SK-N-SH (cell line): ENCODE results near the gene LDB3. TPM values are rescaled to one million over a fixed set of nuclear protein-coding genes. Genes with fewer than 3 reads are reported as not detected.

Experiments used
- CTCF ChIA-PET: fragments of 300-600, 350-600 bp; formaldehyde crosslinking; extraction: SDS; loops from one replicate; lab custom pipeline; 2021; lab: Yijun Ruan, JAX
- POLR2A ChIA-PET: fragments of 350-600 bp; sonication (Branson Sonifier 250); formaldehyde crosslinking; extraction: SDS; loops from one replicate; lab custom pipeline; 2020; ENCODE audit warnings: antibody characterized with exemption, inconsistent platforms; lab: Yijun Ruan, JAX
- DNase-seq: peaks from one replicate; pipeline ENCODE4 v3.0.0; 2012
- H2AFZ ChIP-seq: fragments of 200-600 bp; sonication (generic); 2 replicates; pipeline ENCODE4 v1.8.1; 2016; ENCODE audit warnings: antibody characterized with exemption, mild to moderate bottlenecking, low read depth
- H3F3A ChIP-seq: fragments of 200-600 bp; sonication (generic); replicated peaks from 2 replicates; pipeline ENCODE3; 2016; ENCODE audit warnings: antibody characterized with exemption, mild to moderate bottlenecking; ENCODE audit not compliant: insufficient read depth
- H3K27ac ChIP-seq, 2 experiments: fragments of 200-500 bp in 1 of 2; fragments of 200-600 bp in 1 of 2; sonication (Bioruptor generic) in 1 of 2; sonication (generic), shearing (Covaris generic) in 1 of 2; 2 replicates each; pipeline versions ENCODE4 v1.5.1 to v1.6.1; 2014 to 2016; ENCODE audit warnings: low read depth in 2 of 2, inconsistent platforms in 1 of 2, low read length in 1 of 2, mild to moderate bottlenecking in 1 of 2, mixed read lengths in 1 of 2
- H3K27me3 ChIP-seq: fragments of 200-600 bp; sonication (generic), shearing (Covaris generic); 2 replicates; pipeline ENCODE4 v1.6.1; 2016; ENCODE audit warnings: mixed run types; ENCODE audit not compliant: insufficient read depth
- H3K36me3 ChIP-seq, 2 experiments: fragments of 200-500 bp in 1 of 2; fragments of 200-600 bp in 1 of 2; sonication (Bioruptor generic) in 1 of 2; sonication (generic) in 1 of 2; replicated peaks in 1 of 2; 2 replicates each; pipeline versions ENCODE3 to v1.5.1; 2014 to 2016; ENCODE audit warnings: low read length in 1 of 2, mild to moderate bottlenecking in 1 of 2; ENCODE audit not compliant: insufficient read depth in 2 of 2, control insufficient read depth in 1 of 2
- H3K4me1 ChIP-seq, 2 experiments: fragments of 200-500 bp in 1 of 2; fragments of 200-600 bp in 1 of 2; sonication (Bioruptor generic) in 1 of 2; sonication (generic), shearing (Covaris generic) in 1 of 2; 2 replicates each; pipeline versions ENCODE4 v1.5.1 to v1.6.1; 2014 to 2016; ENCODE audit warnings: low read depth in 1 of 2, low read length in 1 of 2, mixed run types in 1 of 2; ENCODE audit not compliant: insufficient read depth in 2 of 2, control insufficient read depth in 1 of 2
- H3K4me2 ChIP-seq: fragments of 200-600 bp; sonication (generic), shearing (Covaris generic); 2 replicates; pipeline ENCODE4 v1.6.1; 2017; ENCODE audit warnings: mixed run types
- H3K4me3 ChIP-seq, 2 experiments: fragments of 200-500 bp in 1 of 2; fragments of 200-600 bp in 1 of 2; sonication (Bioruptor generic) in 1 of 2; sonication (generic), shearing (Covaris generic) in 1 of 2; 2 replicates each; pipeline versions ENCODE4 v1.5.1 to v1.8.1; 2014 to 2016; ENCODE audit warnings: low read depth in 2 of 2, inconsistent platforms in 1 of 2, low read length in 1 of 2, mild to moderate bottlenecking in 1 of 2, mixed read lengths in 1 of 2, moderate library complexity in 1 of 2
- H3K79me2 ChIP-seq: fragments of 200-600 bp; sonication (generic); 2 replicates; pipeline ENCODE4 v1.8.1; 2017; ENCODE audit warnings: mild to moderate bottlenecking; ENCODE audit not compliant: insufficient read depth
- H3K9ac ChIP-seq: fragments of 200-600 bp; sonication (generic); 2 replicates; pipeline ENCODE4 v1.6.1; 2017; ENCODE audit warnings: mixed run types
- H3K9me2 ChIP-seq: fragments of 200-600 bp; sonication (generic); 2 replicates; pipeline ENCODE4 v1.6.1; 2017; ENCODE audit warnings: mixed run types
- H3K9me3 ChIP-seq: fragments of 200-600 bp; sonication (generic); 2 replicates; pipeline ENCODE4 v1.6.1; 2017; ENCODE audit warnings: mixed run types, mild to moderate bottlenecking, moderate library complexity
- H4K20me1 ChIP-seq: fragments of 200-600 bp; sonication (generic); 2 replicates; pipeline ENCODE4 v1.6.1; 2017; ENCODE audit warnings: mild to moderate bottlenecking, mixed run types; ENCODE audit not compliant: insufficient read depth
- CHD2 ChIP-seq: fragments of 150-350 bp; IDR thresholded peaks from 2 replicates; pipeline ENCODE4 v1.6.1; 2018; ENCODE audit warnings: low read length; ENCODE audit not compliant: partially characterized antibody
- ELF1 ChIP-seq: IDR thresholded peaks from 2 replicates; pipeline ENCODE4 v1.4.0; 2012
- FOSL2 ChIP-seq: IDR thresholded peaks from 2 replicates; pipeline ENCODE4 v1.4.0; 2012; ENCODE audit warnings: low read depth, mild to moderate bottlenecking, moderate library complexity, borderline replicate concordance
- FOXJ3 ChIP-seq: sonication (generic); formaldehyde crosslinking; IDR thresholded peaks from 2 replicates; pipeline ENCODE4 v1.5.1; 2020; ENCODE audit warnings: mild to moderate bottlenecking, missing genetic modification reagents
- FOXM1 ChIP-seq: IDR thresholded peaks from 2 replicates; pipeline ENCODE4 v1.4.0; 2012; ENCODE audit warnings: low read depth, mild to moderate bottlenecking
- GATA2 ChIP-seq: sonication (generic); formaldehyde crosslinking; IDR thresholded peaks from 2 replicates; pipeline ENCODE4 v1.5.0; 2020; ENCODE audit warnings: mild to moderate bottlenecking, missing genetic modification reagents
- JUND ChIP-seq: IDR thresholded peaks from 2 replicates; pipeline ENCODE4 v1.4.0; 2012
- MEF2A ChIP-seq: IDR thresholded peaks from 2 replicates; pipeline ENCODE4 v1.4.0; 2012; ENCODE audit warnings: low read depth, borderline replicate concordance
- MXI1 ChIP-seq: IDR thresholded peaks from 2 replicates; pipeline ENCODE4 v1.6.1; 2012; ENCODE audit warnings: mild to moderate bottlenecking, low read depth, low read length, improper control_type of control experiment
- NRF1 ChIP-seq: IDR thresholded peaks from 2 replicates; pipeline ENCODE4 v1.6.1; 2012; ENCODE audit warnings: low read depth, mild to moderate bottlenecking, low read length
- PBX3 ChIP-seq: IDR thresholded peaks from 2 replicates; pipeline ENCODE4; 2012
- RFX5 ChIP-seq: IDR thresholded peaks from 2 replicates; pipeline ENCODE4 v1.6.1; 2012; ENCODE audit warnings: mild to moderate bottlenecking, improper control_type of control experiment, low read length
- RXRA ChIP-seq: IDR thresholded peaks from 2 replicates; pipeline ENCODE4 v1.4.0; 2012; ENCODE audit warnings: low read depth, mild to moderate bottlenecking, borderline replicate concordance
- SMC3 ChIP-seq: IDR thresholded peaks from 2 replicates; pipeline ENCODE4 v1.6.1; 2012; ENCODE audit warnings: low read depth, low read length, improper control_type of control experiment
- TCF12 ChIP-seq: IDR thresholded peaks from 2 replicates; pipeline ENCODE4 v1.4.0; 2012
- TEAD4 ChIP-seq: IDR thresholded peaks from 2 replicates; pipeline ENCODE4 v1.4.0; 2012; ENCODE audit warnings: mild to moderate bottlenecking, borderline replicate concordance; ENCODE audit not compliant: insufficient read depth
- WGBS: methylation state at CpG from one replicate; pipeline ENCODE4 v1.1.6; 2017; ENCODE audit warnings: low lambda C conversion rate; 5-methylcytosine and 5-hydroxymethylcytosine counted together
- polyA plus RNA-seq, 3 experiments: library from polyadenylated mRNA; depleted of rRNA; stranded (reverse); fragments of >200 nt; gene quantifications; 2 replicates each; pipeline ENCODE4 v1.2.3, GENCODE V29; 2012
- TF ChIP-seq, protein P1 (sequence below): fragments of 200-600 bp; sonication (generic); IDR thresholded peaks from 2 replicates; pipeline ENCODE4 v1.6.1; 2017; ENCODE audit warnings: antibody characterized with exemption, mild to moderate bottlenecking, moderate library complexity
- TF ChIP-seq, protein P2 (sequence below): fragments of 150-350 bp; IDR thresholded peaks from 2 replicates; pipeline ENCODE4 v1.6.1; 2016; ENCODE audit warnings: mild to moderate bottlenecking, low read depth, low read length
- TF ChIP-seq, protein P3 (sequence below): IDR thresholded peaks from 2 replicates; pipeline ENCODE4 v1.6.1; 2012; ENCODE audit warnings: mild to moderate bottlenecking, low read depth, low read length, moderate library complexity

The LDB3 gene
- polyA plus RNA-seq, 1 of the 3 experiments (the other 2 are of a cell fraction) = 0.48 TPM

DNA sequence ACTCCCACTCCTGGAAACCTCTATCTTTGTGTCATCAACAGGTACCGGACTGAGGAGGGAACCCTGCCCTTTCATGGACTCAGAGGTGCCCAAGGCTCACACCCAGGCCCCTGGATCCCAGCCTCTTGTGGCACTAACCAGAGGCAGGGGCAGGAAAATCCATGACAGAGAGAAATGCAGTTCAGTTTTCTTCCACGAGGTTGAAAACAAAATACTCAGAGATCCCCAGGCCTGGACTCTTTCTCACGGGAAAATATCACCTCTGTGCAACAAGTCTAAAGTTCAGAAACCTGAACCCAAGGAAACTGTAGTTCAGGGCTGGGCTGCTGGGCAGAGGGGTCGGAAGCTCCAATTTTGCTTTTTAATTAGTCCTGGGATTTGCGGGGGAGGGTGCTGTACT, 35.4 kb upstream of the LDB3 start:
- H3K9me2 ChIP-seq = no peaks in the 10 kb centered on the region
- H3F3A ChIP-seq = peaks cover 15% of the 10 kb centered on the region
- no peaks in the 10 kb centered on the region for H3K79me2 ChIP-seq
- H3K9ac ChIP-seq = no peak overlapping the region
- CTCF ChIA-PET = interaction anchor here (1.1 kb wide), 1 partner anchor 9 kb away, joined by 3 read pairs; no protein-coding TSS in a partner anchor
- 60% methylated on average over 5 of the region's 5 CpGs for WGBS
- no peak overlapping the region for H2AFZ ChIP-seq
- no peaks in the 10 kb centered on the region for H4K20me1 ChIP-seq
- no peaks in the 10 kb centered on the region for H3K36me3 ChIP-seq
- H3K27ac ChIP-seq = no peak overlapping the region
- peaks cover 0 to 16% of the 10 kb centered on the region in 2 experiments; a peak in 1 of 4 replicates for H3K4me1 ChIP-seq
- no peaks in the 10 kb centered on the region for H3K9me3 ChIP-seq
- no peak for DNase-seq
- H3K4me2 ChIP-seq = no peak overlapping the region
- no peaks in the 10 kb centered on the region for H3K27me3 ChIP-seq
- H3K4me3 ChIP-seq = no peak overlapping the region
- TF ChIP-seq MEF2A (no peak), CHD2 (no peak), RXRA (no peak), JUND (no peak), ELF1 (no peak), SMC3 (no peak), RFX5 (no peak), NRF1 (no peak), TCF12 (no peak), TEAD4 (no peak), MXI1 (no peak), GATA2 (CRISPR knock-in tag) (no peak), PBX3 (no peak), FOSL2 (no peak), FOXM1 (no peak), FOXJ3 (CRISPR knock-in tag) (no peak)
- TF ChIP-seq, protein P1, sequence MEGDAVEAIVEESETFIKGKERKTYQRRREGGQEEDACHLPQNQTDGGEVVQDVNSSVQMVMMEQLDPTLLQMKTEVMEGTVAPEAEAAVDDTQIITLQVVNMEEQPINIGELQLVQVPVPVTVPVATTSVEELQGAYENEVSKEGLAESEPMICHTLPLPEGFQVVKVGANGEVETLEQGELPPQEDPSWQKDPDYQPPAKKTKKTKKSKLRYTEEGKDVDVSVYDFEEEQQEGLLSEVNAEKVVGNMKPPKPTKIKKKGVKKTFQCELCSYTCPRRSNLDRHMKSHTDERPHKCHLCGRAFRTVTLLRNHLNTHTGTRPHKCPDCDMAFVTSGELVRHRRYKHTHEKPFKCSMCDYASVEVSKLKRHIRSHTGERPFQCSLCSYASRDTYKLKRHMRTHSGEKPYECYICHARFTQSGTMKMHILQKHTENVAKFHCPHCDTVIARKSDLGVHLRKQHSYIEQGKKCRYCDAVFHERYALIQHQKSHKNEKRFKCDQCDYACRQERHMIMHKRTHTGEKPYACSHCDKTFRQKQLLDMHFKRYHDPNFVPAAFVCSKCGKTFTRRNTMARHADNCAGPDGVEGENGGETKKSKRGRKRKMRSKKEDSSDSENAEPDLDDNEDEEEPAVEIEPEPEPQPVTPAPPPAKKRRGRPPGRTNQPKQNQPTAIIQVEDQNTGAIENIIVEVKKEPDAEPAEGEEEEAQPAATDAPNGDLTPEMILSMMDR = no peak
- TF ChIP-seq, protein P2, sequence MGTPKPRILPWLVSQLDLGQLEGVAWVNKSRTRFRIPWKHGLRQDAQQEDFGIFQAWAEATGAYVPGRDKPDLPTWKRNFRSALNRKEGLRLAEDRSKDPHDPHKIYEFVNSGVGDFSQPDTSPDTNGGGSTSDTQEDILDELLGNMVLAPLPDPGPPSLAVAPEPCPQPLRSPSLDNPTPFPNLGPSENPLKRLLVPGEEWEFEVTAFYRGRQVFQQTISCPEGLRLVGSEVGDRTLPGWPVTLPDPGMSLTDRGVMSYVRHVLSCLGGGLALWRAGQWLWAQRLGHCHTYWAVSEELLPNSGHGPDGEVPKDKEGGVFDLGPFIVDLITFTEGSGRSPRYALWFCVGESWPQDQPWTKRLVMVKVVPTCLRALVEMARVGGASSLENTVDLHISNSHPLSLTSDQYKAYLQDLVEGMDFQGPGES = no peak
- TF ChIP-seq, protein P3, sequence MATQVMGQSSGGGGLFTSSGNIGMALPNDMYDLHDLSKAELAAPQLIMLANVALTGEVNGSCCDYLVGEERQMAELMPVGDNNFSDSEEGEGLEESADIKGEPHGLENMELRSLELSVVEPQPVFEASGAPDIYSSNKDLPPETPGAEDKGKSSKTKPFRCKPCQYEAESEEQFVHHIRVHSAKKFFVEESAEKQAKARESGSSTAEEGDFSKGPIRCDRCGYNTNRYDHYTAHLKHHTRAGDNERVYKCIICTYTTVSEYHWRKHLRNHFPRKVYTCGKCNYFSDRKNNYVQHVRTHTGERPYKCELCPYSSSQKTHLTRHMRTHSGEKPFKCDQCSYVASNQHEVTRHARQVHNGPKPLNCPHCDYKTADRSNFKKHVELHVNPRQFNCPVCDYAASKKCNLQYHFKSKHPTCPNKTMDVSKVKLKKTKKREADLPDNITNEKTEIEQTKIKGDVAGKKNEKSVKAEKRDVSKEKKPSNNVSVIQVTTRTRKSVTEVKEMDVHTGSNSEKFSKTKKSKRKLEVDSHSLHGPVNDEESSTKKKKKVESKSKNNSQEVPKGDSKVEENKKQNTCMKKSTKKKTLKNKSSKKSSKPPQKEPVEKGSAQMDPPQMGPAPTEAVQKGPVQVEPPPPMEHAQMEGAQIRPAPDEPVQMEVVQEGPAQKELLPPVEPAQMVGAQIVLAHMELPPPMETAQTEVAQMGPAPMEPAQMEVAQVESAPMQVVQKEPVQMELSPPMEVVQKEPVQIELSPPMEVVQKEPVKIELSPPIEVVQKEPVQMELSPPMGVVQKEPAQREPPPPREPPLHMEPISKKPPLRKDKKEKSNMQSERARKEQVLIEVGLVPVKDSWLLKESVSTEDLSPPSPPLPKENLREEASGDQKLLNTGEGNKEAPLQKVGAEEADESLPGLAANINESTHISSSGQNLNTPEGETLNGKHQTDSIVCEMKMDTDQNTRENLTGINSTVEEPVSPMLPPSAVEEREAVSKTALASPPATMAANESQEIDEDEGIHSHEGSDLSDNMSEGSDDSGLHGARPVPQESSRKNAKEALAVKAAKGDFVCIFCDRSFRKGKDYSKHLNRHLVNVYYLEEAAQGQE = no peak
- TF ChIP-seq, all 33 proteins: peak for 0
- POLR2A ChIA-PET = no interaction called here
